Skeletal muscle cell (primary cell): ENCODE results near the gene RTTN.
A peak's percentile ranks its signal among the peaks of the same experiment; 100 is the strongest.
"Not testable (repeated sequence)": the region's sequence is repeated elsewhere in the genome, so short reads cannot be mapped to it uniquely, and the experiment has no call there.

Experiments used
- DNase-seq: peaks from one replicate; pipeline ENCODE4 v3.0.0-alpha.2; 2010; ENCODE audit warnings: low read depth
- H3K4me3 ChIP-seq: 2 replicates; pipeline ENCODE4 v1.5.1; 2011; ENCODE audit warnings: low read depth, mild to moderate bottlenecking, control low read depth, low read length, moderate library complexity

Gene RTTN, protein sequence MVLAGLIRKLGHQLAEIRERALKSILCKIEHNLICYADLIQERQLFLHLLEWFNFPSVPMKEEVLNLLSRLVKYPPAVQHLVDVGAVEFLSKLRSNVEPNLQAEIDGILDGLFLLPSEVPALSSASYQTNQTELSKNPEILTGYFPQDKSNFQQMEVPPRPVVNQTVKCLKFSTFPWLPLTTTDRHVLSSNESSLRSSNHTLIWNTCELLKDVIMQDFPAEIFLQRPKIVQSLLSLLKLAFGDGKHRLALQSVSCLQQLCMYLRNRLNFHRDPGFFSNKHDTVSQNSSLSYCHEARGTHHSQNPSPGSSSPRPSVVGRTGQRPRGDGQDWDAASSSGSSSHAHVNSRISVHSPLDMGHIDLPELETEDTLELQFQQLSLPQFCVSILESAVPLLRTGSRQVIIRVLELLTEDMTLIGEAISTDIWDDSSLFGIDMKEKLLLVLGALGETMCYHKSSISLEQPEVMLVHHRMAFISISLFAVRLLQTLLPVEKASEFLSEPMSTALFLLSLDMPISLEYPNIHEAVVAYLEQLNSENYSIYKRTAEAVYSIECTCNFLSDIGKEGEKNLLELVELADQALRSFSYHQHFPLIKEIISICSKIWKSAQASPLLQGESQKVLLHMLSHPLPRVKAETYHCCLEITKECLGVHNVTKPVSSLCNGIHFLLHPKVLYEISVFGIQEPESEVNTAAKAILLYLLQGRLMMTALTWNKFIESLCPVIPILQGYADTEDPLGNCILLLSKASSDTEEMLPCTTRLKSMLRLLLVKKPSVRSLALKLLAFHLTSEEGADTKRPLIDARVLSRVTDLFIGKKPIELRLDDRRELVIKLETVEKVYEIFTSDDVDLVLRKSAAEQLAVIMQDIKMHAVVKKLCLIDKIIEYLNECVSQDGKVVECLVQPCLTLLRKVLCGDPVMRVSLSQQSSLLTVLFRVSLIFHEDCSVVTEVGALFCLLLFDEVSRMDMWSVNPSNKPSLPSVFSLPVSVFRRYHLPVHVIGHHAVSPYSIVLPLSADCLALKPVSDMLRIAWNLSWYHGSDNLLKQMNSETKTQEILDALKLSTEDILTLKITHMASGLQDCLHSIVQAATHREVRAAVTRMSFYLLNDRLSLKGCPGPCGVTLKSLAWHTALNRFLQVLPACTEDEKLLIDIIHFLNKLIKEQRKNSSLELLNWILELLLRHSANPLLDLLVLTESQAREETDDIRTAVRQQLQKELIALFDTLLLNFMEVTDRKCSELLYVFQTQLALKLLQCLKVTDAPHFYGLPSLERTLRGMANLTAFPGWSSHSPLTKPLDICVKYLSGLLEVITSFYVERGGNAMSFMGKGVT (N-terminal part only)

DNA sequence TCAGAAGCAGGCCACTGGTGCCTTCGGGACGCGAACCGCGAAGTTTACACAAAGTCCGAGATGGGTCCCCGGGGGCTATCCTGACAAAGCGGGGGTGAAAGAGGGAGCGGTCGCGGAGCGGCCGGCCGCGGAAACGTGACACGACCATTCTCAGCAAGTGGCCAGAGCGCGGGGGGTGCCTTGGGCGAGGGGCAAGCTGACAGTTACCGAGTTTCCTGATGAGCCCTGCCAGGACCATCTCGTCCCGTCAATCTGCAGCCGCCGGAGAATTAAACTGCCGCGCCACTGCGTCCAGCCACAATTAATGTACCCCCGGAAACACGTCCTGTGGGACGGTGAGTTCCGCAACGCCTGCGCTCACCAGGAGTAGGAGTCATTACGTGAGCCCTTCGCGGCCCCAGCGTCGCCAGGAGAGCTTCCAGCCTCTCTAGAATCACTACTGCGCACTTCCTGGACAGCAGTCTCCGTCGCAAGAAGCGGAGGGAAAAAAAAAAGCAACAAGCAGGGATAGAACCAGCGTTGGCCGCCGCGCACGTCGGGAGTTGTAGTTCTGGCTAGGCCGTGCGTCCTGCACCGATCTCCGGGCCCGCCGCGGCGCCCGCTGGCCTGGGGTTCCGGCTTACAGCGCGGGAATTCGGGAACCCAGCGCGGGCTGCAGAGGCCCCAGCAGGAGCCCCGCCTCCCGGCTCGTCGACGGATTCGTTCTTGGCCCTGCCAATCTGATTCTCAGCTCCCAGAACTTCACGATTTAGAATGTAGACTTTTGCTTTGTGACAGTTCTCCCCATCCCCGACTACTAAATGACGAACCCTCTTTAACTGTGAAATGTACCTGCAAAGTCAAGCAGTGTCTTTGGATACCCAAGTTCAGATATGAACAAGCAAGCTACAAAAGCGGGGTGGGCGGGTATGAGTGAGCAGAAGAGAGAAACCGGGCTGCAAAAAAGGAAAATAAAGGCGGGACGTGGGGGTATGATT is at the start of gene RTTN:
RTTN (minus strand) TSS at position 267 of the 977 bp plus-strand sequence; CDS start at position 238, 29 bp downstream.
- peak; percentile 90 for DNase-seq
- peak within 1 kb of the TSS; percentile 77 for H3K4me3 ChIP-seq

DNA sequence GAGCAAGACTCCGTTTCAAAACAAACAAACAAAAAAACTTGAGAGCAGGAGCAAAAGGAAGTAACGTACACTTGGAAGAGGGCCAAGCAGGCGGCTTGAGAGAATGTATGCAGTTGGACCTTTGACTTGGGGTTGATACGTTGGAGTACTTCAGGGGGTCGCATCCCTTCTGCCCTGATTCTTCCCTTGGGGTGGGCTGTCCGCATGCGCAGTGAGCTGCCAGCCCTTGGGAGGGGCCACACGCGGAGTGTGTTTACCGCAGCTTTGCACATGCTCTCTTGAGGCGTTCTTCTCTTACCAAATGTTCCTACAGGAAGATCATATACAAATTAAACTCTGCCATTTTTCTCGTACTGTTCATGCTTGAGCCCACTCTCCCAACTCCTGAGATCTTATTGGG is 45.3 kb upstream of the RTTN start:
- H3K4me3 ChIP-seq: no peak overlapping the region
- DNase-seq: no peak

DNA sequence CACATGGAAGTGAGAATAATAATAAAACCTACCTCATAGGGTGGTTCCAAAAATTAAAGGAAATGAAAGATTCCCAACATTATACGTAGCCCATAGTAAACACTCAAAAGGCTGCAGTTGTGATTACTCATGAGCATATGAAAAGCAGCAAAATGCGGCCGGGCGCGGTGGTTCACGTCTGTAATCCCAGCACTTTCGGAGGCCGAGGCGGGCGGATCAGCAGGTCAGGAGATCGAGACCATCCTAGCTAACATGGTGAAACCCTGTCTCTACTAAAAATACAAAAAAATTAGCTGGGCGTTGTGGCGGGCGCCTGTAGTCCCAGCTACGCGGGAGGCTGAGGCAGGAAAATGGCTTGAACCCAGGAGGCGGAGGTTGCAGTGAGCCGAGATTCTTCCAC is 44.4 kb upstream of the RTTN start:
- DNase-seq, H3K4me3 ChIP-seq: not testable (repeated sequence)

DNA sequence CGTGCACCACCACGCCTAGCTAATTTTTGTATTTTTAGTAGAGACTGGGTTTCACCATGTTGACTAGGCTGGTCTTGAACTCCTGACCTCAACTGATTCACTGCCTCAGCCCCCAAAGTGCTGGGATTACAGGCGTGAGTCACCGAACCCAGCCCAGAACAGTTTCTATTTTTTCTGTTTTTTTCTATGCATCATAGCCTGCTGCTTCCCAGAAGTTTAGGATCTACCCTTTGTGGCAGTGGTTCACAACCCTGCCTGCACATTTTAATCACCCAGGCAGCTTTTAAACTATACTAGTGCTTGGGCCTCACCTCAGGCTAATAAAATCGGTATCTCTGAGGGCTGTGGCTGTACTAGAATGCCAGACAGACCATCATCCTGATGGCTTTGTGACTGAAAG is 43.6 kb upstream of the RTTN start:
- DNase-seq: no peak
- no peak overlapping the region for H3K4me3 ChIP-seq

DNA sequence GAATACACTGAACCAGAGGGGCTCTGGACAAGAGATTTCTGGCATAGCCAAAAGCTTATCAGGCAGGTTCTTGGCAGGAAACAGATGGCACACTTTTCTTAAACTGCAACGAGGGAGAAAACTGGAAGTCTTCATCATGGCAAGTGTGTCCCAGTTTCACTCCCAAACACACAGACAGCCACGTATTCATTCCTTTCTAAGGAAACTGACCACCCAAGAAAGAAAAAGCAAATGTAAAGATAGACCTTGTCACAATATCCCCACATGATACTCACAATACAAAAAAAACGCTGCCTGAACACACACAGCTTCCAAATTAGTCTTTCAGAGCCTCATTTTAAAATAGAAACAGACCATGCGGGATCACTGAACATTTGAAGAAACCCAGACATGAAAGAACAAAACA is 40.6 kb upstream of the RTTN start:
- H3K4me3 ChIP-seq: no peak overlapping the region
- no peak for DNase-seq

DNA sequence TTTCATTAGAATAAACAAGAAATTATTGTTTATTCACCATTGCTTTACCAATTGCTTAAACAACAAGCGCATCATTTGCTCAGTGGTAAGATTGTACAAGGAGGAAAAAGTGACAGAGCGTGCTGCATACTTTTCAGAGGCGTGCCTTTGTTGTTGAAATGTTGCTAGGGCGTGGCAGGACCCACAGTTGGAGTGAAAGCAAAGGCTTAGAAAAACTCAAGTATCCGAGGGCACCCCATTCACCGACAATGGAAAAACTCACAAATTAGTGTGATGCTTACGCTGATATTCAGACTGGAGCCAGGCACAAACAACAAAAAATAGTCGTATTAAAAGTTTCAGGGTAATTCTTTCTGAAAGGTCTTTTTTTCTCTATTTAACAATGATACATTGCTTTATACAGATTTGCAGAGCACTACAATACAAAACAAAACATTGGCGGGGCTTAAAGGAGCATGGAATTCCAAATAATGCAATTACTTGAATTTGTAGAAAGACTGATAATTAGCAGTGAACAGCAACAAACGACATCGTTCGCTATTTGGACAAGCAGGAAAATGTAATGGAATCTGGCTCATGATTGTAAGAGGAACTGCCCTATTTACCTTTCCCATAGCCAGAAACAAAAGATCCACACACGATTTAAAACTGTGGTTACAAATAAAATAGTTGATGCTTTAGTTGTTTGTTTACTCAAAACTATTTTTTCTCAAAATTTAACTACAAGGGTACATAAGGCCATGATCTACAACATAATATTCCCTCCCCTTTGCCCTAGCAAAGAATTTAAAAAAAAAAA is 37.8 kb upstream of the RTTN start:
- DNase-seq: no peak
- no peak overlapping the region for H3K4me3 ChIP-seq

DNA sequence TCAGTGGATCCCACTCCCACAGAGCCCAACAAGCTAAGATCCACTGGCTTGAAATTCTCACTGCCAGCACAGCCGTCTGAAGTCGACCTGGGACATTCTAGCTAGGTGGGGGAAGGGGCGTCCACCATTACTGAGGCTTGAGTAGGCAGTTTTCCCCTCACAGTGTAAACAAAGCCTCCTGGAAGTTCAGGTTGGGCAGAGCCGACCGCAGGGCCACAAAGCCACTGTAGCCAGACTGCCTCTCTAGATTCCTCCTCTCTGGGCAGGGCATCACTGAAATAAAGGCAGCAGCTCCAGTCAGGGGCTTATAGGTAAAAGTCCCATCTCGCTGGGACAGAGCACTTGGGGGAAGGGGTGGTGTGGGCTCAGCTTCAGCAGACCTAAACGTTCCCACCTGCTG is 31.4 kb upstream of the RTTN start:
- not testable (repeated sequence) for DNase-seq, H3K4me3 ChIP-seq

DNA sequence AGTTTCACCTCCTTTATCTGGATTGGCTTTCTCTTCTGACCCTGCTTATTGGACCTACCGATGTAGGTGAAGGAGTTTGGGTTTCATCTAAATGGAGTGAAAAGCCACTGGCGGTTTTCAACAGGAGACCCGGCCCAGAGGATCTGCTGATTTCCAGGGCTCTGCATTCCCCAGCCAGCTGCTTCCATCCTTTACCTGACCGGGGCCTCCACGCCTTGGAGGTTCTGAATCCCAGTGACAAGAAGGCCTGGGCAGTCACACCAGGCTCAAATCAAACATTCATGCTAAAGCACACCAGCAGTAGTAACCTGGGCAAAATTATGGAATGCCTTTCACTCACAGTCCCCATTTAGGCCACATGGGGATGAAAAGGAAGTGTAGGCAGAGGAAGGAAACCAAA is 30.0 kb upstream of the RTTN start:
- DNase-seq: no peak
- no peak overlapping the region for H3K4me3 ChIP-seq

DNA sequence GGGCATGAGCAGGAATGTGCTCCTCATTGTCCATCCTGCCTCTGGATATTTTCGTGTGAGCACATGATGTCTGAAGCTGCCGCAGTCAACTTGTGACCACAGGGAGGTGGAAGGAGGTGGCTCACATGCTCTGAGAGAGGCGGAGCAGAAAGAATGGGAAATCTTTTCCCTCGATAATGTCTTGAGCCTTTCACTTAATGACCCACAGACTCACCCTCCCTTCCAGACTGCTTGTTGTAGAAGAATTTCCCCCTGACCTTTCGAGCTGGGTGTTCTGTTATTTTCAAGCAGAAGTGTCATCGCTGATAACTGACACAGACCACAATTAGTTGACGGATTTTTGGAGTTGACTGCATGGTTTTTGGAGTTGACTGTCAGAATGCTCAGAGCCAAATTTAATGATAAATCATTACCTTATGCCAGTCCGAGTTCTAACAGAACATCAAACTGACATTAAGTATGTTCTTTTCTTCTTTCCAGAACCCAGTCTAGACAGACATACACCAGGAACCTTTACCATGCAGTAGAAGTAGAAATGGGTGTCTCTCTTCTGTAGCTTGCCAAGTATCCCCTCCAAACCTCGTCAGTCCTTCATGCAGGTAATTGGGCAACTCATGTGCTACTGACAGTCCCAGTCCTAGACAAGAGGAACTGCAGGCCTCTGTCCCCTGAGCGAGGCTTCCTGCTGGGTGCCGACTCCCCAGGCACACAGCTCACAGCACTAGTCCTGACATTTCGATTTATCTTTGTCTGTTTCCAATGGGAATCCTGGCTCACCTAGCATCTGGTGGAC is 29.4 kb upstream of the RTTN start:
- no peak for DNase-seq
- no peak overlapping the region for H3K4me3 ChIP-seq

DNA sequence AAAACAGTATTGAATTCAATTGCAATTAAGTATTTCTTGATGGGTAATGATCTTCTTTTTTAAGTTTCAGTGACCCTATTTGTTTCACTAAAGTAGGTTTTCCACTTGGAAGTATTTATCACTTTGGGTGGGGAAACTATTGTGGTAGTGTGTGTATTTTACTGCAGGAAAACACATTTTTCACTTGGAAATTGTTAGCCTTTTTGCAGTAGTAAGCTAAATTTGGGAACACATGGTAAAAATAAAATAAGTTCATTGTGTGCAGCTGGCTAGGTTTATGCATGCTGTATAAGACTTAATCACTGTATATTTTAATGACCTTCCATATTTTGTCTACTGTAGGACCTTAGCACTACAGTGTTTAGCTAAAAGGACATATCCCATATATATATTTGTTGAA is 28.5 kb upstream of the RTTN start:
- DNase-seq: no peak
- H3K4me3 ChIP-seq: no peak overlapping the region

DNA sequence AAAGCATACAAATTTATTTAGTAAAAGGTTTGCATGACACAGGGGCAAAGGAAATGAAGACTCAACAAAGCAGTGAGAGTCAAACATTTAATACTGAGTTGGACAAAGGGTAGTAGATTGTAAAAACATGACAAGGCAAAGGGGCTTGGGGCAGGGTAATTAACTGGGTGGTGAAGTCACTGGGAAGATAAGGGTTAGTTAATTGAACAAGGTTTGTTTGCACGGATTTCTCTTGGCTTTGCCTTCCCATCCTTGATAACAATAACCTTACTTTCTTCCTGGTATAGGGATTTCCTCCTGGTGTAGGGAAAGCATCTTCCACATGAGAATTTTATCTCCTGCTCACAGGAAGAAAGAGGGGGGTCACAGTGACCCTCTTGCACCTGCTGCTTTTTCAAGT is 26.8 kb upstream of the RTTN start:
- DNase-seq: no peak
- H3K4me3 ChIP-seq: no peak overlapping the region

DNA sequence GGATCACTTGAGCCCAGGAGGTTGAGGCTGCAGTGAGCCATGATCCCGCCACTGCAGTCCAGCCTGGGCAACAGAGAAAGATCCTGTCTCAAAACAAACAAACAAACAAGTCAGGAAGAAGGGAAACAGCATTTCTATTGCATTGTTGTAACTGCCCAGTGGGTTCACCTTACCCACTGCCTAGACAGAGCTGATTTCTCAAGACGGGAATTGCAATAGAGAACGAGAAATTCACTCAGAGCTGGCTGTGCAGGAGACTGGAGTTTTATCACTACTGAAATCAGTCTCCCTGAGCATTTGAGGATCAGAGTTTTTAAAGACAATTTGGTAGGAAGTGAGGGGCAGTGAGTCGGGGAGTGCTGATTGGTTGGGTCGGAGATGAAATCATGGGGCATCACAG is 24.2 kb upstream of the RTTN start:
- DNase-seq: no peak
- H3K4me3 ChIP-seq: no peak overlapping the region

DNA sequence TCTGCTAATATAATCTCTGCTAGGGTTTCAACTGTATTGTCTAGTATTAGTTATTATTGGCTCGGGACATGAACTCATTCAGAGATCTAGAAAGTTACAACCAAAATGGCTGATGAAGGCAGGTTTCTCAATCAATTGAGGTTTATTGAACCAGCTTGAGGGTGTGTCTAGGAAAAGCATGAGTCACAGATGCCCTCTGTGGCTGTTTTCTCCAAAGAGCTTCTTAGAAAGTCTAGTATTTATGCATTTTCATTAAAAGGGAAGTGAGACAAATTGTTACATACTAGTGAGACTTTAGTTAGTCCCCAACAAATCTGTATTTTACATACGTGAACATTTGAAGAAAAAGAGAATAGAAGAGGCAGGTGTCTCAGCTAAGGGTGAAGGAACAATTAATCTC is 23.0 kb upstream of the RTTN start:
- no peak overlapping the region for H3K4me3 ChIP-seq
- no peak for DNase-seq

DNA sequence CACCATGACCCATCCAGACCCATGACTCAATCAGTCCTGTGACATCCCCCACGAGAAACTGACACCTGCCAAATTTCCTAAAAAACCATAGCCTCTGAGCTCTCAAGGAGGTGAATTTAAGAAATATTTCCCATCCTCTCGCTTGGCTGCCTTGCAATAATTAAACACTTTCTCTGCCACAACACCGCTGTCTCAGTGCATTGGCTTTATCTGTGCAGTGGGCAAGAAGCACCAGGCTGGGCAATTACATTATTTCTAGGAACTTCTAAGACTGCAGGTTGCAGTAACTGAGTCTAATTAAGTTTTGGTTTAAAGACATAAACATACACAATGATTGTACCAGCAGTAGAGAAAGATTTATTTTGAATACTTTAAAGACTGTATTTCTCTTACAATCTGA is 22.0 kb upstream of the RTTN start:
- DNase-seq: no peak
- no peak overlapping the region for H3K4me3 ChIP-seq

DNA sequence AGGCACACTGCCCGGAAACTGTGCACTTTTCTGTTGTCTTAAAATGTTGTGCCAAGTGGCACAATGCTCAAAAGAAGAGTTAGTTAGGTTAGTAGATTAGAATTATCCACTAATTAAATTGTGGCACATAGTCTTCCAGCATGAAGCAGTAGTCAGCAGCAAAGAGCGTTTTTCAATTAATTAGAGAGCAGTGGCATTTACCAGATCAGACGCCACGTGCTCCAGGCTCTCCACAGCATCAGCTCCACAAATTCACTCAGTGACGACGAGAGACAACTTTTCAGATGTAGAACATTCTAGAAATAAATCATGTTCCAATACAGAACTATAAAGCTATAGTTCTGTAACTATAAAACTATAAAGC is 16.4 kb upstream of the RTTN start:
- DNase-seq: no peak
- no peak overlapping the region for H3K4me3 ChIP-seq

DNA sequence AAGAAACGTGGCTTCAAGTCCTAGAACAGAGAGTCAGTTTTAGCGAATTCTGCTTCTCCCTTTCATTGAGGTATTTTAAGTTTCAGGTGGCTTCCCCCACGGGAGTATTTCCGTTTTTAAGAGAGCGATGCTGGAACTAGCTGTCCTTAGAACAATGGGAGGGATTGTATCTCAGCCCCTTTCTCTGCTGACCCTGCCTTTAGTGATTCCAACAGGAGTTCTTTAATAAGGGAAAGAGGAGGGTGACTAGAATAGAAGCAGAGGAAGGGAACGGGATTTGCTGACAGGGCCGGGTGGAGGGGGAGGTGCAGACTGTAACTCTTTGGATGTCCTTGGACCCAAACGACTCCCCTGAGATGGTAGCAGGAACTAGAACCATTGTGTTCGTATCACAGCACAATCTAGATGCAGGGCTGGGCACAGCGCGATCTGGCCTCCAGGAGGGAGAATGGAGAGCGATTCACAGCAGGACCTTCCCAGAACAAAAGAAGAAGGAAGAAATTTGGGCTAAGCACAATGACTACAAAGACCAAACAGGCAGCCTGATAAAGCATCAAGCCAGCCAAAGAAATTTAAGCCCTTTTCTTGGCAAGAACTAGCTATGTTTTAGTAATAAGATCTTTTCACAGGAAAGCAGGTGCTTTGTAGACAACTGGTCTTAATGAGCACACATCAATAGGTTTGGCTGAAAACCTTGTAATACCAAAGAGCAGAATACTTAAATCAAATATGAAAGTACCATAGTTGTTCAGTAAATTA is 15.8 kb upstream of the RTTN start:
- DNase-seq: no peak
- H3K4me3 ChIP-seq: no peak overlapping the region

DNA sequence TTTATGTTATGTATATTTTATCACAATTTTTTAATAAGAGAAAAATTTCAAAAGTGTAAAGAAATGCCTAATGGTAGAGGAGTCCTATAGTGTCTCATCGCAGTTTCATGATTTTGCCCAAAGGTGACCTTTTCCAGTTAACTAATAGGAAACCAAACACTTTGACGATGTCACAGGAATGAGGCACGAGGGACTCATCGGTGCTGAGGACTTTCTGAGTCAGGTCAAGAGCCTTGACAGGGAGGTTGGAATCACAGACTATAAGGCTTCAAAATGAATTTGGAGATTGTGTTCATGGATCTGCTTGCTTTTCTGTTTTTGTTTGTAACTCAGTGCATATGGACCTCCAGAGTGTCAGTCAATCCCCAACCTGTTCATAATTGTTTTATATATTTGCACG is 15.1 kb upstream of the RTTN start:
- H3K4me3 ChIP-seq: no peak overlapping the region
- no peak for DNase-seq
